K562 (cell line): Measurements from ENCODE around the gene ARHGAP15.

Source experiments
- POLR2A ChIP-seq: fragments of 450-650 bp; conservative IDR thresholded peaks from 2 replicates; pipeline ENCODE4 v1.6.1; 2016
- SIX5 ChIP-seq, 2 experiments: IDR thresholded peaks; 2 replicates each; pipeline ENCODE4 v1.6.1; 2011; ENCODE audit warnings: low read length in 2 of 2, borderline replicate concordance in 1 of 2, low read depth in 1 of 2, mild to moderate bottlenecking in 1 of 2, moderate library complexity in 1 of 2; ENCODE audit not compliant: insufficient read depth in 1 of 2
- ZNF324 ChIP-seq: fragments of 250-450 bp; sonication (Bioruptor Pico); IDR thresholded peaks from 2 replicates; pipeline ENCODE4 v1.4.0; 2020; ENCODE audit warnings: mild to moderate bottlenecking
- TF ChIP-seq, protein P1 (sequence below), 3 experiments: fragments of 200-800 bp in 1 of 3; fragments of 250-450 bp in 1 of 3; fragments of 450-650 bp in 1 of 3; sonication (Bioruptor Pico) in 1 of 3; sonication (Bioruptor generic) in 1 of 3; formaldehyde crosslinking in 1 of 3; IDR thresholded peaks; 2 replicates each; pipeline versions ENCODE4 v1.6.1 to v1.8.0; 2016 to 2022; ENCODE audit warnings: mild to moderate bottlenecking in 2 of 3, missing genetic modification characterization in 2 of 3, missing compliant biosample characterization in 1 of 3, moderate library complexity in 1 of 3

GRCh38 chr2:143246246-143246645 is 117.0 kb downstream of the ARHGAP15 start:
- no peak for TF ChIP-seq ZNF324
- TF ChIP-seq, protein P1, sequence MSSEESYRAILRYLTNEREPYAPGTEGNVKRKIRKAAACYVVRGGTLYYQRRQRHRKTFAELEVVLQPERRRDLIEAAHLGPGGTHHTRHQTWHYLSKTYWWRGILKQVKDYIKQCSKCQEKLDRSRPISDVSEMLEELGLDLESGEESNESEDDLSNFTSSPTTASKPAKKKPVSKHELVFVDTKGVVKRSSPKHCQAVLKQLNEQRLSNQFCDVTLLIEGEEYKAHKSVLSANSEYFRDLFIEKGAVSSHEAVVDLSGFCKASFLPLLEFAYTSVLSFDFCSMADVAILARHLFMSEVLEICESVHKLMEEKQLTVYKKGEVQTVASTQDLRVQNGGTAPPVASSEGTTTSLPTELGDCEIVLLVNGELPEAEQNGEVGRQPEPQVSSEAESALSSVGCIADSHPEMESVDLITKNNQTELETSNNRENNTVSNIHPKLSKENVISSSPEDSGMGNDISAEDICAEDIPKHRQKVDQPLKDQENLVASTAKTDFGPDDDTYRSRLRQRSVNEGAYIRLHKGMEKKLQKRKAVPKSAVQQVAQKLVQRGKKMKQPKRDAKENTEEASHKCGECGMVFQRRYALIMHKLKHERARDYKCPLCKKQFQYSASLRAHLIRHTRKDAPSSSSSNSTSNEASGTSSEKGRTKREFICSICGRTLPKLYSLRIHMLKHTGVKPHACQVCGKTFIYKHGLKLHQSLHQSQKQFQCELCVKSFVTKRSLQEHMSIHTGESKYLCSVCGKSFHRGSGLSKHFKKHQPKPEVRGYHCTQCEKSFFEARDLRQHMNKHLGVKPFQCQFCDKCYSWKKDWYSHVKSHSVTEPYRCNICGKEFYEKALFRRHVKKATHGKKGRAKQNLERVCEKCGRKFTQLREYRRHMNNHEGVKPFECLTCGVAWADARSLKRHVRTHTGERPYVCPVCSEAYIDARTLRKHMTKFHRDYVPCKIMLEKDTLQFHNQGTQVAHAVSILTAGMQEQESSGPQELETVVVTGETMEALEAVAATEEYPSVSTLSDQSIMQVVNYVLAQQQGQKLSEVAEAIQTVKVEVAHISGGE (CRISPR knock-in tag; IDR thresholded peaks at IDR 0.05): no peak
- TF ChIP-seq POLR2A: no peak
- no peak for TF ChIP-seq SIX5 (IDR thresholded peaks at IDR 0.05; ENCODE audit: borderline replicate concordance in 1 of 2, insufficient read depth in 1 of 2, low read depth in 1 of 2, low read length in 2 of 2)
